Neural progenitor cell (in vitro differentiated cells): Measurements from ENCODE around the gene GRK6. TPM values are rescaled to one million over a fixed set of nuclear protein-coding genes. Genes with fewer than 3 reads are reported as not detected.
A peak's percentile ranks its signal among the peaks of the same experiment; 100 is the strongest.

ENCODE experiments used
- DNase-seq: peaks from one replicate; pipeline ENCODE4 v3.0.0-alpha.2; 2016; ENCODE audit warnings: low spot score
- H2AFZ ChIP-seq: fragments of 200-600 bp; sonication (generic); replicated peaks from 2 replicates; pipeline ENCODE4 v1.6.1; 2016; ENCODE audit warnings: antibody characterized with exemption
- H3F3A ChIP-seq: fragments of 200-600 bp; sonication (generic); 2 replicates; pipeline ENCODE4 v1.6.1; 2016; ENCODE audit warnings: antibody characterized with exemption, low read depth
- H3K27ac ChIP-seq: fragments of 200-600 bp; sonication (generic); 2 replicates; pipeline ENCODE4 v1.5.1; 2016; ENCODE audit warnings: mild to moderate bottlenecking
- H3K27me3 ChIP-seq: fragments of 200-600 bp; sonication (generic); 2 replicates; pipeline ENCODE4 v1.6.1; 2016; ENCODE audit warnings: mild to moderate bottlenecking, moderate library complexity
- H3K36me3 ChIP-seq: fragments of 200-600 bp; sonication (generic); 2 replicates; pipeline ENCODE4 v1.5.1; 2016
- H3K4me1 ChIP-seq: fragments of 200-600 bp; sonication (generic); 2 replicates; pipeline ENCODE4 v1.6.1; 2016; ENCODE audit warnings: mixed run types
- H3K4me2 ChIP-seq: fragments of 200-600 bp; sonication (generic); 2 replicates; pipeline ENCODE4 v1.6.1; 2016
- H3K4me3 ChIP-seq: fragments of 200-600 bp; sonication (generic); 2 replicates; pipeline ENCODE4 v1.5.1; 2016
- H3K79me2 ChIP-seq: fragments of 200-600 bp; sonication (generic); 2 replicates; pipeline ENCODE4 v1.6.1; 2016; ENCODE audit warnings: low read depth
- H3K9ac ChIP-seq: fragments of 200-600 bp; sonication (generic); 2 replicates; pipeline ENCODE4 v1.6.1; 2016
- H3K9me3 ChIP-seq: fragments of 200-600 bp; sonication (generic); 2 replicates; pipeline ENCODE4 v1.5.1; 2016; ENCODE audit warnings: low read depth
- H4K20me1 ChIP-seq: fragments of 200-600 bp; sonication (generic); 2 replicates; pipeline ENCODE4 v1.6.1; 2016; ENCODE audit warnings: low read depth
- H3K27ac Mint-ChIP-seq: 3 replicates; pipeline ENCODE4 v1.8.0; 2021; ENCODE audit warnings: mixed read lengths
- H3K27me3 Mint-ChIP-seq: 2 replicates; pipeline ENCODE4 v1.8.0; 2022; ENCODE audit warnings: low read depth, mild to moderate bottlenecking, inconsistent platforms, moderate library complexity, mixed read lengths; ENCODE audit not compliant: insufficient read depth
- H3K36me3 Mint-ChIP-seq: 3 replicates; pipeline ENCODE4 v1.8.0; 2021; ENCODE audit warnings: mixed read lengths
- H3K4me1 Mint-ChIP-seq: 3 replicates; pipeline ENCODE4 v1.8.0; 2021; ENCODE audit warnings: mixed read lengths
- H3K4me3 Mint-ChIP-seq: 3 replicates; pipeline ENCODE4 v1.8.0; 2021; ENCODE audit warnings: mild to moderate bottlenecking, moderate library complexity, mixed read lengths
- H3K9me3 Mint-ChIP-seq: 3 replicates; pipeline ENCODE4 v1.8.0; 2020; ENCODE audit warnings: mixed read lengths
- EZH2 ChIP-seq: fragments of 200-600 bp; sonication (generic); IDR thresholded peaks from 2 replicates; pipeline ENCODE4 v1.6.1; 2017; ENCODE audit warnings: antibody characterized with exemption, mild to moderate bottlenecking, moderate library complexity
- EZH2phosphoT487 ChIP-seq: fragments of 200-600 bp; sonication (generic); IDR thresholded peaks from 2 replicates; pipeline ENCODE4 v1.6.1; 2017; ENCODE audit warnings: antibody characterized with exemption
- total RNA-seq: library from RNA; depleted of rRNA; stranded (reverse); fragments of >200 nt; gene quantifications from 2 replicates; pipeline ENCODE4 v1.2.3, GENCODE V29; 2015; ENCODE audit warnings: low replicate concordance
- TF ChIP-seq, protein P1 (sequence below): fragments of 200-600 bp; sonication (generic); IDR thresholded peaks from 2 replicates; pipeline ENCODE4 v1.5.1; 2017; ENCODE audit warnings: antibody characterized with exemption, mild to moderate bottlenecking

Gene GRK6
- total RNA-seq: 24.0 and 50.6 TPM in 2 replicates

DNA sequence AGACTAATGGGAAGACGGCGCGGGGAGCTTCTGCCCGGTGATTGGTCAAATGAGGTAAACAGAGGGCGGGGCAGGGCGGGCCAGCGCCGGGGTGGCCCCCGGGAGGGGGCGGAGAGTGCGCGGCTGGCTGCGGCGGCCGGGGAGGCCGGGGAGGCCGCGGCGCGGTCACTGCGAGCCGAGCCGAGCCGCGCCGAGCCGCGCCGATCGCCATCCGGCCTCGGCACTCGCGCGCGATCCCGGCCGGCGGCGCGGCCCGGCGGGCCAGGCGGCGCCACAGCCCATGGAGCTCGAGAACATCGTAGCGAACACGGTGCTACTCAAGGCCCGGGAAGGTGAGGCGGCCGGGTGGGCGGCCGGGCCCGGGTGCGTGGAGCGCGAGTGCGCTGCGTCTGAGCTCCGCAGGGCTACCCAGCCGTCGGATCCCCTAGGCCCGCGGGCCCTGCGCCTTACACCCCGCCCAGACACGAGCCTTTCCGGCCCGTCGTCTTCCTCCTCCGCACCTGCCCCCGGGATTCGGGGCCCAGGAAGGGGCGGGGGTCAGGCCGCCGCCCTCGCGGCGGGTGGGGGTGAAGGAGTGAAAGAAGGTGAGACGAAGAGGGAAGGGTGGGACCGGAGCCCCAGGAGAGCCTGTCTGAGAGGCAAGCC is at the start of gene GRK6:
TSS of gene GRK6 (plus strand) at position 111 of the 645 bp plus-strand sequence. CDS start at position 281, 170 bp downstream.
- Histone ChIP-seq H3F3A (peaks cover 12% of the 10 kb centered on the region), H3K9me3 (no peaks in the 10 kb centered on the region), H3K4me1 (peaks cover 9% of the 10 kb centered on the region), H3K79me2 (peaks cover 32% of the 10 kb centered on the region), H3K9ac (peak within 1 kb of the TSS; percentile 87), H4K20me1 (peaks cover 31% of the 10 kb centered on the region), H2AFZ (peak within 1 kb of the TSS; percentile 59), H3K36me3 (no peaks in the 10 kb centered on the region), H3K4me2 (peak within 1 kb of the TSS; percentile 90), H3K27me3 (no peaks in the 10 kb centered on the region), H3K4me3 (peak within 1 kb of the TSS; percentile 95), H3K27ac (peak within 1 kb of the TSS; percentile 88)
- TF ChIP-seq EZH2phosphoT487 (no peak), EZH2 (no peak)
- TF ChIP-seq, protein P1, sequence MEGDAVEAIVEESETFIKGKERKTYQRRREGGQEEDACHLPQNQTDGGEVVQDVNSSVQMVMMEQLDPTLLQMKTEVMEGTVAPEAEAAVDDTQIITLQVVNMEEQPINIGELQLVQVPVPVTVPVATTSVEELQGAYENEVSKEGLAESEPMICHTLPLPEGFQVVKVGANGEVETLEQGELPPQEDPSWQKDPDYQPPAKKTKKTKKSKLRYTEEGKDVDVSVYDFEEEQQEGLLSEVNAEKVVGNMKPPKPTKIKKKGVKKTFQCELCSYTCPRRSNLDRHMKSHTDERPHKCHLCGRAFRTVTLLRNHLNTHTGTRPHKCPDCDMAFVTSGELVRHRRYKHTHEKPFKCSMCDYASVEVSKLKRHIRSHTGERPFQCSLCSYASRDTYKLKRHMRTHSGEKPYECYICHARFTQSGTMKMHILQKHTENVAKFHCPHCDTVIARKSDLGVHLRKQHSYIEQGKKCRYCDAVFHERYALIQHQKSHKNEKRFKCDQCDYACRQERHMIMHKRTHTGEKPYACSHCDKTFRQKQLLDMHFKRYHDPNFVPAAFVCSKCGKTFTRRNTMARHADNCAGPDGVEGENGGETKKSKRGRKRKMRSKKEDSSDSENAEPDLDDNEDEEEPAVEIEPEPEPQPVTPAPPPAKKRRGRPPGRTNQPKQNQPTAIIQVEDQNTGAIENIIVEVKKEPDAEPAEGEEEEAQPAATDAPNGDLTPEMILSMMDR: no peak
- Mint-ChIP-seq H3K4me1 (peaks cover 28% of the 10 kb centered on the region), H3K36me3 (peaks cover 2% of the 10 kb centered on the region), H3K27ac (peak within 1 kb of the TSS; percentile 98), H3K9me3 (no peaks in the 10 kb centered on the region), H3K27me3 (peaks cover 14% of the 10 kb centered on the region), H3K4me3 (peak within 1 kb of the TSS; percentile 94)
- no peak for DNase-seq

DNA sequence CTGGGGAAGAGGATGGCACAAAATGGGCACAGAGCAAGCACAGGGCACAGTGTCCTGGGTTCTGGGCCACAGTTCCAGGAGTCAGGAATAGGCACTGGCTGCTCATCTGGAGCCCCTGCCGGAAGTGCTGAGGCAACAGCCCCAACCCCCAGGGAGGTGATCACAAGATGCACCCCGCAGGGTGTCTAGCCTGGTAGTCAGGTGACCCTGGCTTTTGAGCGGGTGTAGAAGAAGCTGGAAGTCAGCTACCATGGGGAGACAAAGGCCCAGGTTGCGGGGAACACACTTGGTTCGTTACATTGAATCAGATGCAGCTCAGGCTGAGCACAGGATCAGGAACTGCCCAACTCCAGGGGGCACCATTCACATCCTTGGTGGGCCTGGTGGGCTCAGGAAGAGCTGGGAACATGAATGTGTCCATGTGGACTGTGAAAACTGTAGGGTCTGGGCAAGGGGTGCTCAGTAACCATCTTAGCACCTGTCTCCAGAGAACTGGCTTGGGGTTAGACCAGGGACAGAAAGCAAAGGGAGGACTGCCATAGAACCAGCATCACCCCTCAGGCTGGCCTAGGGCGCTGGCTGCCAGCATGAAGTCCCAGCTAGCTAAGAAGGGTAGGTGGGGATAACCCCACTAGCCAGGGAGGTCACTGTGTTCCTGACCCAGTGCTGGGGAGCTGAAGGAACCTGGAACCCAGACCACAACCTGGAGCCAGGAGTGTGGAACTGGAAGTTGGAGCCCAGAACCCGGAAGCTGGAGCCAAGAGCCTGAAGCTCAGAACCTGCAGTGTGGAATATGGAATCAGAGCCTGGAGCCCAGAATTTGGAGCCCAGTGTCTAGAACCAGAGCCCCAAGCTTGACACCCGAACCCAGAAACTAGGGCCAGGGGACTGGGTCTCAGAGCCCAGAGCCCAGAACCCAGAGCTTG is 48.4 kb upstream of the GRK6 start:
- Mint-ChIP-seq H3K36me3 (no peaks in the 10 kb centered on the region), H3K4me3 (no peak overlapping the region), H3K27ac (no peak overlapping the region), H3K27me3 (peaks cover 10% of the 10 kb centered on the region), H3K9me3 (no peaks in the 10 kb centered on the region), H3K4me1 (peaks cover 15% of the 10 kb centered on the region)
- H3K9me3 ChIP-seq: no peaks in the 10 kb centered on the region
- H3K27me3 ChIP-seq: no peaks in the 10 kb centered on the region
- H2AFZ ChIP-seq: no peak overlapping the region
- no peak overlapping the region for H3K4me3 ChIP-seq
- peaks cover 15% of the 10 kb centered on the region for H3F3A ChIP-seq
- no peaks in the 10 kb centered on the region for H4K20me1 ChIP-seq
- no peaks in the 10 kb centered on the region for H3K79me2 ChIP-seq
- H3K36me3 ChIP-seq: no peaks in the 10 kb centered on the region
- no peak overlapping the region for H3K4me2 ChIP-seq
- no peaks in the 10 kb centered on the region for H3K4me1 ChIP-seq
- H3K9ac ChIP-seq: no peak overlapping the region
- TF ChIP-seq, protein P1: peak; percentile 14
- TF ChIP-seq EZH2: no peak
- no peak overlapping the region for H3K27ac ChIP-seq
- no peak for DNase-seq

DNA sequence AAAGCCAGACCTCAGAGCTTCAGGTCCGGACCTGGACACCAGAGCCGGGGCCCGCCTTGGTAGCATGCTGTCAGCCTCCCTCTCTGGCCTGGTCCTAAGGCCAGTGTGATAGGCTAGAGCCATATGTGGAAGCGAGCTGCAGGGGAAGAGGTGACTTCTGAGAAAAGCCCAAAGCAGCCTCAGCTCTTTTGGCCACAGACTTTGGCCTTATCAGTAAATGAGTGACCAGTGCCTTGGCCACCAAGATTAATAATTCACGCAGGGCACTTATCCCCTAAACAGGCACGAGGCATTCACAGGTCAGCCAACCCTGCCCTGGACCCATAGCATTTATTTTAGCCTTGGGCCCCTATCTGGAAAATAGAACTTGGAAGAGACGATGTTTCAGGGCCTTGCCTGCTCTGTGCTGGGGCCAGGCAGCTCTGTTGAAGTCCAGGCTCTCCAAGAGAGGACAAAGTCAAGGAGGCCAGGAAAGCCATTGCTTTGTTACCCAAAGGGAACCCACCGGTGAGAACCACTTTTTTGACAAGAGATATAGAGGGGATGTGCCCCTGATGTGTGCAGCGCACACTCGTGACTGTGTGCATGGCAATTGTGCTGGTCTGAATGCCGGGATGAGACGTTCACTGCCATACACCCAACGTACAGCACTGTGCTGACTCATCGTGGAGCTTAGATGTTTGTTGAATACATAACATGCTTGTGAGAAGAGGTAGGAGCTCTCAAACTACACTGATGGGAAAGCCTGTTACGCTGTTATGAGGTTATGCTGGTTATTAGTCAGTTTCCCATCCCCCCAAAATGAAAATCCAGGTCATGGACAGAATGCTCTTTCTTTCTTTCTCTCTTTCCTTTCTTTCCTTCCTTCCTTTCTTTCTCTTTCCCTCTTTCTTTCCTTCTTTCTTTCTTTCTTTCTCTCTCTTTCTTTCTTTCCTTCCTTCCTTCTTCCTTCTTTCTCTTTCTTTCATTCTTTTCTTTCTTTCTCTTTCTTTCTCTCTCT is 47.3 kb upstream of the GRK6 start:
- H3K9me3 Mint-ChIP-seq: no peaks in the 10 kb centered on the region
- TF ChIP-seq, protein P1: no peak
- no peak for TF ChIP-seq EZH2phosphoT487
- TF ChIP-seq EZH2: no peak
- H3K9ac ChIP-seq: no peak overlapping the region
- H3K9me3 ChIP-seq: no peaks in the 10 kb centered on the region
- DNase-seq: no peak
- H4K20me1 ChIP-seq: no peaks in the 10 kb centered on the region
- no peaks in the 10 kb centered on the region for H3K36me3 Mint-ChIP-seq
- peak overlapping the region; percentile 68 for H3K27ac Mint-ChIP-seq
- H3K27me3 ChIP-seq: peaks cover 7% of the 10 kb centered on the region
- peaks cover 15% of the 10 kb centered on the region for H3K4me1 Mint-ChIP-seq
- H3K4me3 Mint-ChIP-seq: no peak overlapping the region
- peaks cover 7% of the 10 kb centered on the region for H3F3A ChIP-seq
- no peak overlapping the region for H3K4me2 ChIP-seq
- no peak overlapping the region for H3K27ac ChIP-seq
- H3K27me3 Mint-ChIP-seq: peaks cover 14% of the 10 kb centered on the region
- H3K4me1 ChIP-seq: no peaks in the 10 kb centered on the region
- H2AFZ ChIP-seq: no peak overlapping the region
- H3K4me3 ChIP-seq: no peak overlapping the region
- H3K79me2 ChIP-seq: no peaks in the 10 kb centered on the region
- H3K36me3 ChIP-seq: no peaks in the 10 kb centered on the region
